ENCODE measurements around the gene HAPLN3. TPM values are rescaled to one million over a fixed set of nuclear protein-coding genes. Genes with fewer than 3 reads are reported as not detected.
A peak's percentile ranks its signal among the peaks of the same experiment; 100 is the strongest.

HAPLN3 gene
- total RNA-seq, 2 donors from 2014 or later = 25.4 to 27.9 TPM

GRCh38 chr15:88913017-88913849, 17.9 kb upstream of the HAPLN3 start, which contains the start of gene MFGE8:
MFGE8 (minus strand) TSS chr15:88913379; CDS start chr15:88913319, 60 bp downstream.
- peak; percentile 93 for DNase-seq (ENCODE audit: low spot score)
- intact Hi-C loops (cut with DNase I) = no loop called here

DNA sequence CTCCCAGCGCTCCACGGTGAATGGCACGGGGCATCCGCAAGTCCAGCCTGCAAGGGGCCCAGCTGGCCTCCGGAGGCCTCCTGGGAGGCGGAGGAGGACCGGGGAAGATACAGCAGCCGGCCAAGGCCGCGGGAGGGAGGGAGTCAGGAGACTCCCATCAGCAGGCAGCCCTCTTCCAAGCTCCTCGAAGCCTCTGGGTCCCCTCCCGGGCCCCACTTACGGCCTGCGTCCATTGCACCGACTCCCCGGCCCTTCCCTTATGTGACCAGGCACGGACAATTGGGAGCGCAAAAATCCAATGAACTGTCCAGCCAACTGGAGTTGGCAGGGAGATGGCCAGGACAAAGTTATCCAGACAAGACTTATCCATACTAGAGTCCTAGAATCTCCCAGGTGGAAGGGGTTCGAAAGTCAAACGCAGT, 17.2 kb upstream of the HAPLN3 start:
- intact Hi-C loops (cut with DNase I) = no loop called here
- DNase-seq (ENCODE audit: low spot score) = no peak

- intact Hi-C loops (cut with DNase I) = no loop called here
- no peak for DNase-seq (ENCODE audit: low spot score)
Observed at GRCh38 chr15:88911766-88912118, 16.4 kb upstream of the HAPLN3 start.

DNA sequence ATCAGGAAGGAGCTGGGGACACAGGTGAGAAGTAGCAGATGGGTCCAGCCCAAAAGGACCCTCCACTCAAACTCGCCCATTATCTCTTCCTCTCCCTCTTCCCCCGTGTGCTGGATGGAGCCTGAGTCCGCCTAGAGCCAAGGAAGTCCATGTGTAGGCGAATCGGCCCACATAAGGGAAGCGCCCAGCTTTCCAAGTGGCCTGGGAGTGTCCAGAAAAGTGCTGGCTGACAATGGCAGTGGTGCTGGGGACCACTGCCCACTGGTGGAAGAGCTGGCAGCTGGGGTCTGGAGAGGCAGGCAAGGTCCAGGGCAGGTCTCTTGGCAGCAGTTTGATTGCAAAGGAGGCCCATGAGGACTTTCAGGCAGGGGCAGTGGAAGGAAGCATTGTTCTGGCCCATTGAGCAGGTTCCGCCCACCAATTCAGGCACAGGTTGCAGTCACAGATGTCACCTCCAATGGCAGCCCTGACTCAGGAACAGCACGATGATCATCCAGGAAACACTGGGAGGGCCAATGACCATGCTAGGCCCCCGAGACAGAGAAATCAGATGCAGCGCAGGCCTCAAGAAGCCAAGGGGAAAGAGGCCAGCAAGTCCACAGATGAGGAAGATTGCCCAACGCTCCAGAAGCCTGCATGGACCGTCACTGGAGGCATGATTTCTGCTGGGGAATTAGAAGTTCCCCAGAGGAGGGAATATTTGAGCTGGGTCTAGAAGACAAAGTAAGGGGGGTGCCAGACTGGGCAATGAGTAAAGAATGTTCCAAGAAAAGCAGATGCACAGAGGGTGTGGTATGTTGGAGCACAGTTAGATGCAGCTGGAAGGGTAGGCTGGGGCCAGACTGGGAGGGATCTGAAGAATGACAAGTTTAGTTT, 14.8 kb upstream of the HAPLN3 start:
- no peak for DNase-seq (ENCODE audit: low spot score)
- intact Hi-C loops (cut with DNase I) = loop anchor here (5.0 kb wide), 4 partner anchors 92 to 267 kb away; no protein-coding TSS in a partner anchor

GRCh38 chr15:88908697-88909621, 13.6 kb upstream of the HAPLN3 start:
- no peak for DNase-seq (ENCODE audit: low spot score)
- intact Hi-C loops (cut with DNase I) = loop anchor here (5.0 kb wide), 4 partner anchors 93 to 268 kb away; no protein-coding TSS in a partner anchor

DNA sequence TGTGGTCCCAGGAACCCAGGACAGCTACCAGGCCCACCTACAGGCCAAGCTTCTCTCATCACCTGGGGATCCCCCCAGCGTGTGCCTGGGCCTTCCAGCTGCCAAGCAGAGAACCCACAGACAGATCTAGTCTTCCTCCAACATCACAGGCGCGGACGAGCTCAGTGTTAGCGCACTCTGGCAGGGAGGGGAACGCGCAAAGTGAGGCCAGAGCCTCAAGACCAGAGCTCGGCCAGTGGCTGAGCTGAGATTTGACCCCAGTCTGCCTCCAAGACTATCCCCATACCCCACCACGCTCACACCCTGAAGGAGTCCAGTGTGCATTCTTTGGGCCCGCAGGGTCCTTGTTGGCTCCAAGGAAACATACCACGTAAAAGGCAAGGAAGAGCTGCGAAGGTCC, 12.8 kb upstream of the HAPLN3 start:
- intact Hi-C loops (cut with DNase I) = loop anchor here (5.0 kb wide), 4 partner anchors 94 to 269 kb away; no protein-coding TSS in a partner anchor
- DNase-seq (ENCODE audit: low spot score) = no peak

GRCh38 chr15:88907111-88907510, 11.8 kb upstream of the HAPLN3 start:
- intact Hi-C loops (cut with DNase I) = loop anchor here (5.0 kb wide), 4 partner anchors 95 to 270 kb away; no protein-coding TSS in a partner anchor
- DNase-seq (ENCODE audit: low spot score) = no peak

- intact Hi-C loops (cut with DNase I) = loop anchor here (5.0 kb wide), 4 partner anchors 96 to 271 kb away; no protein-coding TSS in a partner anchor
- no peak for DNase-seq (ENCODE audit: low spot score)
Observed at GRCh38 chr15:88906551-88906950, 11.2 kb upstream of the HAPLN3 start.

- intact Hi-C loops (cut with DNase I) = loop anchor here (5.0 kb wide), 4 partner anchors 96 to 271 kb away; no protein-coding TSS in a partner anchor
- no peak for DNase-seq (ENCODE audit: low spot score)
Observed at GRCh38 chr15:88906130-88906529, 10.8 kb upstream of the HAPLN3 start.

DNA sequence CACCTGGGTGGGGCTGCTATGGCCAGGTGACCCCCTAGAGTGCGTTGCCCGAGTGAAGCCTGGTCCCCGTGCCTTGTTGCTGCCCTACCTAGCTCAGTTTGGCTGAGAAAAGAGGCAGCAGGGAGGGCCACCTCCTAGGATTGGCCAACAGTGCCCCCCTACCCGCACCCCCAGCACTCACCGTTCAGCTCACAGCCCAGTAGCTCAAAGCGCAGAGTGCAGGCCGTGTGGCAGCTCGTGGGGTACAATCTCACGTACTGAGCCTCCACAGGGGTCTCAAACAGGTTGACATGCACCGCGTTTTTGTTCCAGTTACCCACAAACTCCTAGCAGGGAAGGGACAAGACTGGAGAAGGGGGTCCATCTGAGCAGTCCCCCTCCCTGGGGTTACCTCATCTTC, 10.2 kb upstream of the HAPLN3 start:
- DNase-seq (ENCODE audit: low spot score) = peak; percentile 59
- intact Hi-C loops (cut with DNase I) = loop anchor here (5.0 kb wide), 4 partner anchors 97 to 272 kb away; no protein-coding TSS in a partner anchor

DNA sequence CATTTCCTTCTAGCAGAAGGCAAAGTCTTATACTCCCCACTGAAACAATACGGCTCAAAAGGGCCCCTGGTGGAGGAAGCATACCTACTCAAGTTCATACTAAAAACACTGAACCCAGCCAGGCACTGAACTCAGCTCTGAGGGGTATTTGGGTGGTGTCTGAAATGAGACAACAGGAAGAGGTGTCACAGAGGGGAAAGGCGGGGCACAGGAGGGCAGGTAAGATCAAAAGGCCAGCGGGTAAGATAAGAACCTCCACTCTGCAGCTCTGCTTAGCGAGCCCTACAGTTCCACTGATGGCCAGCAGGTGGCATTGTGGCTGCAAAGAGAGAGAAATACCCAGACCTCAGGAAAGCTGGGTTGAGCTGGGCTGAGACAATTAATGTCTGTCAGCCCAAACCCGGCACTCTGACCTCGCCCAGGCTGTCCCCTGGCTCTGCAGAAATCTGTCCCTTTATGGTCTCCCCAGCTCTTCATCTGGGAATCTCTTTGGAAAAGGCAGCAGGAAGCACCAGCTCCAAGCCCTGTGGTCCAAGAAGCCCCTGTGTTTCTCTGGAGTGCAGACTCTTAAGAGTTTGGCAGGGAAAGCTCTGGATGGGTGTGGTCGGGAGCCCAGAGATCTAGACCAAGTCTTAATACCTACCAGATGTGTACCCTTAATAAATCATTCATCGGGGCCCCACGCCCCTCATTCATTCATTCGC, 9.4 kb upstream of the HAPLN3 start:
- intact Hi-C loops (cut with DNase I) = loop anchor here (5.0 kb wide), 4 partner anchors 98 to 273 kb away; no protein-coding TSS in a partner anchor
- DNase-seq (ENCODE audit: low spot score) = peak; percentile 96

DNA sequence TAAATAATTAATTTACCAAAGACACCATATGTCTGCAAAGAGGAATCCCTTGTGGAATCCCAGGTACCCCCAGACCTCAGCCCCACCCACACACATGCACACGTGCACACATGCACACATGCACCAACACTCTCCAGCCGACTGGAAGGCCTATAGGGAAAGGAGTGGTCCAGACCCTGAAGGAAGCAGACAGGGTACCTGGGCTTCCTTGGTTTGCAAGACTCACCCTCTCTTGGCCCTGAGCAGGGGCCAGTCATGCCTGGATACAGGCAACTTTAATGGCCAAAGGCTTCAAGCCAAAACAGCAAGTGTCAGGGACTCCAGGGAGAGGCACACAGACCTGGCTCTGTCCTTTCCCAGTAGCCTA, 8.9 kb upstream of the HAPLN3 start:
- intact Hi-C loops (cut with DNase I) = no loop called here
- peak; percentile 17 for DNase-seq (ENCODE audit: low spot score)

DNA sequence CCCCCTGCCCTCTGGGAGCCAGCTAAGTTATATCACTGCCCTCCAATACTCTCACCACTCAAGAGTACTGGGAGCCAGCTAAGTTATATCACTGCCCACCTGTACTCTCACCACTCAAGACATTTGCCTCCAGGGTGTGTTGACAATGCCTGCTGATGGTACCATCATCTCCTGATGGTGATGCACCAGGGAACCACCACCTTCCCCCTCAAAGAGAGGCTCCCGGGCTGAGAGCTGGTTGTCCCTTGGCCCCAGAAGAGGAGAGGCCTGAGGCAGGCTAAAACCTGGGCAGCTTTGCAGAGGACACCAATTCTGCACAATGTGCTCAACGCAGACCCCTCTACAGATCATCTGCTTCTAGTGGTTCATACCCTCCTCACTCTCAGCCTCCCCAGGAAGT, 7.5 kb upstream of the HAPLN3 start:
- no peak for DNase-seq (ENCODE audit: low spot score)
- intact Hi-C loops (cut with DNase I) = no loop called here

DNA sequence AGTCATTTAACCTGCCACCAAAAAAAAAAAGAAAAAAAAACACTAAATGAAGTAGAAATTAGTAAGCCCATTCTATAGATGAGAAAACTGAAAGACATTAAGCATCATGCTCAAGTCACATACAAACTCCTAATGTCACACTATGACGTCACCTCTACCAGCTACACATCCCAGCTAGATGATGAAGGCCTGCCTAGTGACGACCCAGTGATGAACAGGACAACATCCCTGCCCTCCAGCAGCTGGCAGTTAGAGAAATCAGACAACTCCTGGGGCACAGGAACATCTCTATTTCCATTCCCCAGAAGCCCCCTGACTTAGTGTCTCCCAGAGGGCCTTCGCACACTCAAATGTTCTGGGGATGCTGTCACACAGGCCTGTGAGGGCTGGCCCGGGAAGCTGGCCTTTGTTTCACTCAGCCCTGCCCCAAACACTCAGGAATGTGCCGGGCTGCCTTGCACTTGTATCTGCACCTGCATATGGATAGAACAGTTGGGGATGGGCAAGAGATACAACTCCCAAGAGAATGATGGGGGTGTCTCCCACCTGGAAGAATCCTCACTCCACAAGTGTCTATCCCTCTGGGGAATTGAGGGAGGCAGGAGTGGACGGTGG, 7.0 kb upstream of the HAPLN3 start:
- no peak for DNase-seq (ENCODE audit: low spot score)
- intact Hi-C loops (cut with DNase I) = no loop called here

DNA sequence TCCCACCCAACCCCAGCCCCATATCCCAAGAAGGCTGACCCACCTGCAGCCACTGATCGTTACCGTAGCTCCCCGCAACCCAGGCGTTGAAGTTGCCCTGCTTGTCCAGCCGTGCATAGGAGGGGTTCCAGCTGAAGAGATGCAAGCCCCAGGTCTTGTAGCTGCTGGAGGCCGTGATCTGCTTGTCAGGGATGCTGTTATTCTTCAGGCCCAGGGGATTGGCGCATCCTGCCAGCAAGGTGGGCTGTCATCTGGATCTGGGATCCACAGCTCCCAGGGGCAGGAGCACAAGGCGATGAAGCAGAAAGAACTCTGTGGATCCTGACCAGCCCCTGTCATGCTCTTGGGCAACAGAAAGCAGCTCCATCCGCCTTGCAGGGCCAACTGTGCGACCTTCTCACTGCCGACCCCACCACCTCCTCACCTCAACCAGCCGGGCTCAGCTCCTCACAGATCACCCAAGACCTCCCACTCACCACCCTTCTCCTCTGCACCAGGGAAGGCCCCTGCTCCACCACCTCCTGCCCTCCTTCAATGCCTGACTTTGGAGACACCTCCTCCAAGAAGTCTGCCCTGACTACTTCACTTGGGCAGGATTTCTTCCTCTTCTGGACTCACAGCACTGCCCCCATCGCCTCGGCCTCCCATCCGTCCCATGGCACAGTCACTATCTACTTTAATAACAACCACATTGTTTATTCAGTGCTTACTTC, 6.3 kb upstream of the HAPLN3 start:
- DNase-seq (ENCODE audit: low spot score) = no peak
- intact Hi-C loops (cut with DNase I) = no loop called here

- intact Hi-C loops (cut with DNase I) = no loop called here
Observed at GRCh38 chr15:88900982-88901418, 5.7 kb upstream of the HAPLN3 start.

More at GRCh38 chr15:88900982-88901418, 5.7 kb upstream of the HAPLN3 start:
- no peak for DNase-seq (ENCODE audit: low spot score)

All from posterior vena cava (tissue), 2 donors.